Measurements from ENCODE around the gene ALAS1.

- TF ChIP-seq POLR2A (IDR thresholded peaks at IDR 0.05; ENCODE audit: low read depth, low read length) = no peak
- no peak for TF ChIP-seq TAF1 (IDR thresholded peaks at IDR 0.05; ENCODE audit: borderline replicate concordance, low read depth, low read length)
These were observed 11.2 kb upstream of the ALAS1 start for GRCh38 chr3:52186729-52187128.
